KOPT-K1 (cell line): ENCODE data around the gene MSRB3.

ENCODE experiments used
- H3K27ac ChIP-seq: fragments of 200-600 bp; sonication (generic); 2 replicates; pipeline ENCODE4 v1.5.1; 2016; ENCODE audit warnings: antibody characterized with exemption, mild to moderate bottlenecking, low read depth, low read length; ENCODE audit not compliant: poor library complexity, severe bottlenecking
- H3K36me3 ChIP-seq: fragments of 200-600 bp; sonication (generic); 2 replicates; pipeline ENCODE4 v1.5.1; 2017; ENCODE audit warnings: antibody characterized with exemption, mild to moderate bottlenecking, low read length, moderate library complexity; ENCODE audit not compliant: insufficient read depth
- H3K9me3 ChIP-seq: fragments of 200-600 bp; sonication (generic); 2 replicates; pipeline ENCODE4 v1.5.1; 2017; ENCODE audit warnings: antibody characterized with exemption, low read length, mild to moderate bottlenecking; ENCODE audit not compliant: insufficient read depth, poor library complexity, severe bottlenecking

Gene MSRB3

DNA sequence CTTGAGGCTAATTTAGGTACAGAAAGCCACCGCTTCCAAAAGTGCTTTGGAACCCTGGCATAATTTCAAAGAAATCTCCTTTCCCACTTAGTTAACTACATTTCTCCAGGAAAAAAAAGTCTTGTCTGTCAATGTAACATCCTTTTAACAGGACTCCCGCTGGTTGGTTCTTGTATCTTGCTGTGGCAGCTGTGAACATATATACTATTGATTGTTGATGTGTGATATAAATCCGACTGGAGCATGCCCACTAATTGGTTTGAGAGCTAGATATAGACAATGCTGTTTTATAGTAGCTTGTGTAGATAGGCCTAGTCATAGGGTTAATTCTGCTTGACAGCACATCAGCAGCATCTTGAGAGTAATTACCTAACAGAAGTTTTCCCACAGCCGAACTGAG, 89.6 kb downstream of the MSRB3 start:
- H3K27ac ChIP-seq = no peak overlapping the region
- no peaks in the 10 kb centered on the region for H3K9me3 ChIP-seq
- no peaks in the 10 kb centered on the region for H3K36me3 ChIP-seq

DNA sequence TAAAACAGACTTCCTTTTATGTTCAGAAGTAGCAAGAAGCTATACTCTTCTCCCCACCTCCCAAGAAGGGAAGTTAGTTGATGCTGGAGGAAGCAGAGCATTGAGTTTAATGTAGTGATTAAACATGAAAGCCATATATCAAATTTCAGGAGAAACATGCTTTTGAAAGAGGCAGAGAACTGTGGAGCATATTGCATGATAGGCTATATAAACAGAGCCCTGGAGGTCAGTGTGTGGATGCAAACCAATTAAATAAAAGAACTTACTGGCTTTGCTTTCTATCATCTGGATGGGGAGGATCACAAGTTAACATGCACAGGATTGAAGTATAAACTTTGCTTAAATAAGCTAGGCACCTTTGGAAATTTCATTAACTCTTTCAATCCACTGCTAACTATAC, 94.1 kb downstream of the MSRB3 start:
- Histone ChIP-seq H3K9me3 (no peaks in the 10 kb centered on the region), H3K27ac (no peak overlapping the region), H3K36me3 (no peaks in the 10 kb centered on the region)

DNA sequence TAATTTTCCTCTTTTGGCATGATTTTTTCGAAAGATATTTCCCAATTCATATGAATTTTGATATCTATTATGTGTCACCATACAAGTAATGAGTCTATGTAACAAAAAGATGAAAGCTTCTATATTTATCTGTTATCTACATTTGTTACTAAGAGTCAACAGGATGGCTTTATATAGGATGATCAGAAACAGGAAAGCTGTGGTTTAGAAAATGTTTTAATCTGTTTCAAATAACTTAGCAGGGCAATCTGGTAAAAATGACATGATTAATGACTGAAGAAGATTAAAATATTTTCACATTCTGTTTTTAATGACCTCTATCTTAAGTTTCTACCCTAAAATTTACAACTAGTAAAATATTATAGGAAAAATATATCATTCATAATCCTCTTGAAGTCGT, 105.8 kb downstream of the MSRB3 start:
- Histone ChIP-seq H3K36me3 (no peaks in the 10 kb centered on the region), H3K27ac (no peak overlapping the region)

DNA sequence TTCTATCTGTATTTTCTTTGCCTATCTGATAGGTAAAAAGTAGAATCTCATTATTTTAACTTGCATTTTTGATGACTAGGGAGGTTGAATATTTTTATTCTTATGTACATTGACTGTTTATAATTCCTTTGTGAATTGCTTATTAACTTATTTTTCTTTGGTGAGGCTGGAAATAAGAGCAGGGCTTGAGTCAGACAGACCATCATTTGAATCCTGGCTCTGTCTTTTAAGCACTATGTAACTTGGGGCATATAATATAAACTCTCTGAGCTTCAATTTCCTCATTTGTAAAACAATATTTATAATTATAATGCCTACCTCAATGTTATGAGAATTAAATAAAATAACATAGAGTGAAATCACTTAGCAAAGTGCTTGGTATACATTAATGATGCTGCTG, 108.9 kb downstream of the MSRB3 start:
- no peak overlapping the region for H3K27ac ChIP-seq
- no peaks in the 10 kb centered on the region for H3K9me3 ChIP-seq
- no peaks in the 10 kb centered on the region for H3K36me3 ChIP-seq

More for the DNA sequence above, 105.8 kb downstream of the MSRB3 start:
- no peaks in the 10 kb centered on the region for H3K9me3 ChIP-seq

DNA sequence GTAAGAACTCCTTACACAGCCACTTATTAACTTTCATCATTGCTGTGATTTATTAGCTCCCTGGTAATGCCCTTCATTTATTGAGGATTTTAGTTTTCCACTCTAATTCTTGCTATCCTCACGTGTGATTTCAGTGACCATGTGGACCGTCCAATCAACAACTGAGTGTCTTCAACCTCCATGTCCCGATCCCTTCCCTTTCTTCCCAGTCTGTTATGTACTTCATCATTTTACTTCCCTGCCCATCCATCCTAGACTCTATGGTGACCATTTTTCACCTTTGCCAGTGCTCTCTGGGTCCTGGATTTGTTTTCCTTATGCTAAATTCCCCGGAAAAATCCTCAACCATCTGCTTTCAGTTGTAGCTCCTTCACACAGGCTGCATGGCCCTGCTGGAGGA, 111.0 kb downstream of the MSRB3 start:
- peaks cover 3% of the 10 kb centered on the region for H3K9me3 ChIP-seq
- no peaks in the 10 kb centered on the region for H3K36me3 ChIP-seq
- no peak overlapping the region for H3K27ac ChIP-seq

DNA sequence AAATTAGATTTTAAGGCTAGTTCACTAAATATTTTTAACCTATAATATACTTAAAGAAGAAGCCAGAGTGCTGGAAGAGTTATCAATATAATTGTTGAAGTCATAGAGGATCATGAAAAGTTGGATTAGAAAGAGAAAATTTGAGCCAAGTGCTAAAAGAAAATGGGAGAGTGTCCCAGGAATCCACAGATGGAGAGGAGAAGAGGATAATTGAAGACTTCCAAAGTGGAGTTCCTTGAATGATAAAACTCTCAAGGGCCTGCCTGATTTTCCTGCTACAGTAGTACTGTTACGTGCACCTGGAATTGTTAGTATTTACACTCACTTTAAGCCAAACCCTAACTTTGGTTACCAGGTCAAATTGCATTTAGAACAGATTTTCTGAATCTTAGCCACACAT, 113.2 kb downstream of the MSRB3 start:
- Histone ChIP-seq H3K9me3 (peaks cover 10% of the 10 kb centered on the region), H3K36me3 (no peaks in the 10 kb centered on the region), H3K27ac (no peak overlapping the region)

DNA sequence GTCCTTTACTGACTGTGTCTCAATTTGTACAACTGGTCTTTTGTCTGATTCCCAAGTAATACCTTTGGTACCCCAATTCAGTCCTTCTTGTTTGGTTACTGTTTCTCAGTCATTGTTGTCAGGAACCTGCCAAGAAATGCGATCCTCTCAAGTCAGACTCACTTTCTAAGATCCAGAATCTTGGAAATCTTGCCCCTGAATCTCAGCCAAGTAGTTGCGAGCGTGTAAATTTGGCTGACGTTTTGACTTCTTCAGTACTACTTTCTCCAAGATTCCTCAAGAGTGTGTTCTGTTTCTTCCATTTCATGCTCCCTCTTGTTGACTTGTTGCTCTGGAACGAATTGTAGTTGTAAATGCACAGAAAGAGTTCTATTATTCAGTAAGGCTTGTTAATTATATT, 114.0 kb downstream of the MSRB3 start:
- H3K36me3 ChIP-seq = no peaks in the 10 kb centered on the region
- peaks cover 10% of the 10 kb centered on the region for H3K9me3 ChIP-seq
- no peak overlapping the region for H3K27ac ChIP-seq

DNA sequence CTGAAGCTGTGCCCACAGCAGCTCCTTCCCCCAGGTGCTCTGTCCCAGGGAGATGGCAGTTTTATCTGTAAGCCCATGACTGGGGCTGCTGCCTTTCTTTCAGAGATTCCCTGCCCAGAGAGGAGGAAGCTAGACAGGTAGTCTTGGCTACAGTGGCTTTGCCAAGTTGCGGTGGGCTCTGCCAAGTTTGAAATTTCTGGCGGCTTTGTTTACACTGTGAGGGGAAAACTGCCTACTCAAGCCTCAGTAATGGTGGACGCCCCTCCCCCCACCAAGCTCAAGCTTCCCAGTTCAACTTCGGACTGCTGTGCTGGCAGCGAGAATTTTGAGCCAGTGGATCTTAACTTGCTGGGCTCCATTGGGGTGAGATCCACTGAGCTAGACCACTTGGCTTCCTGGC, 124.7 kb downstream of the MSRB3 start:
- Histone ChIP-seq H3K9me3 (no peaks in the 10 kb centered on the region), H3K36me3 (no peaks in the 10 kb centered on the region), H3K27ac (no peak overlapping the region)

DNA sequence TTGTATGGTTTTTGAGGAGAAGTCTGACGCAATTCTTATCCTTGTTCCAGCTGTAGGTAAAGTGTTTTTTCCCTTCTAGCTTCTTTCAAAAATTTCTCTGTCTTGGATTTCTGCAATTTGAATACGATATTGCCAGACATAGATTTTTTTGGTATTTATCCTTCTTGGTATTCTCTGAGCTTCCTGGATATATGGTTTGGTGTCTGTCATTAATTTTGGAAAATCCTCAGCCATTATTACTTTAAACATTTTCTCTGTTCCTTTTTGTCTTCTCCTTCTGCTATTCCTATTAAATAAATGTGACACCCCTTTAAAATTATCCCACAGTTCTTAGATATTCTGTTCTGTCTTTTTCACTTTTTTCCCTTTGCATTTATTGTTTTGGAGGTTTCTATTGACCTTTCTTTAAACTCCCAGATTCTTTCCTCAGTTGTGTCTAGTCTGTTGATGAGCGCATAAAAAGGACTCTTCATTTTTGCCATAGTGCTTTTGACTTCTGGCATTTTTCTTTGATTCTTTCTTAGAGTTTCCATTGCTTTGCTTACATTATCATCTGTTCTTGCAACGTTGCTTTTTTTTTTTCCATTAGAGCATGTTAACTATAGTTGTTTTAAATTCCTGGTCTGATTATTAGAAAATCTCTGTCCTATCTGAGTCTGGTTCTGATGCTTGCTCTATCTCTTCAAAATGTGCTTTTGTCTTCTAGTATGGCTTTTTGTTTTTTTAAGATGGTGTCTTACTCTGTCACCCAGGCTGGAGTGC, 129.1 kb downstream of the MSRB3 start:
- H3K36me3 ChIP-seq = no peaks in the 10 kb centered on the region
- H3K9me3 ChIP-seq = no peaks in the 10 kb centered on the region
- H3K27ac ChIP-seq = no peak overlapping the region

DNA sequence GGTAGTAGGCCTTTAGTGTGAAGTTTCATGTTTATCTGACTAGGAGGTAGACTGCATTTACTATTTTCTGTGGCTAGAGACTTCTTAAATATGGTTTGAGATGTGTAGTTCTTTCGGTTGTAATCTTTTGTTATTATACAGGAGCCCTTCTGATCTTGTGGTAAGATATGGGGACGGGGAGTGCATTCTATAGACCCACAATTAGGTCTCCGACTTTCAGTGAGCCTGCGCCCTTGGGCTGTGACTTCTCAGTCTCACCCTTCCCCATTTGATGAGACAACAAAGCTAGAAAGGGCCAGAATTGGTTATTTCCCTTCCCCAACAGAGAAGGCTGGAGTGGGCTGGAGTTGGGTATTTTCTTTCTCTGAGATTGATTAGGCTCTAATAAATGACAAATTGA, 130.0 kb downstream of the MSRB3 start:
- Histone ChIP-seq H3K9me3 (no peaks in the 10 kb centered on the region), H3K36me3 (no peaks in the 10 kb centered on the region), H3K27ac (no peak overlapping the region)

DNA sequence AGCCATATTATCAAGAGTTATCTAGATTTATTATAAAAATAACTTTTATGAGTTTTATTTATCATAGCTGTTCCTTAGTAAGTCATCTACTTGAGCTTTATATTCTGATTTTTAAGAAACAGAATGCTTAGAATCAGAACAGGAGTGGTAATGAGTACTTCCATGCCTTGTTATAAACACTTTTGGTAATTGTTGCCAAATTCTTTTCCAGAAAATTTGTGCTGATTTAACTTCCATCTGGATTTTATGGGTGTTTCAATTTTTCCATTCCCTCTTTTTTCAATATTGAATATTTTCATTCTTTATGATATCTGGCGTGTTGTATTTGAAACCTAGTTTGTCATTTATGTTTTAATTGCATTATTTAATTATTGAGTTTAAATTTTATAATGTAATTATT, 131.2 kb downstream of the MSRB3 start:
- Histone ChIP-seq H3K27ac (no peak overlapping the region), H3K36me3 (no peaks in the 10 kb centered on the region), H3K9me3 (no peaks in the 10 kb centered on the region)

DNA sequence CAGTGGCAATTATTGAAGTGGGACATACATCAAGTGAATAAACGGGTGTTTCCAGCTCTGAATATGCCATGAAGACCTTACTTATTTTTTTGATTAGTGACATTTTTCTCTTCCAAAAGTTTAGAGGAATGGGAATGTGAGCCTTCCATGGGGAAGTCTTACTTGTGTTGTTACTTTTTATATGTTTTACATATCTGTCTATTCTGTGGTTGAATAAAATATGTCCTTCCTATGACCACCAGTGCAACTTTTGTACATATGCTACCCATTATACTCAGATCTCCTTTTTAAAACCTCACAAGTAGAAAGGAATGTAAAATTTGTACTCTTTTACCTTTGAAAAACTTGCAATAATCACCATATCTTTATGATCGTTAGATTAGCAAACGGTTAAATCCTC, 132.7 kb downstream of the MSRB3 start:
- no peak overlapping the region for H3K27ac ChIP-seq
- H3K36me3 ChIP-seq = no peaks in the 10 kb centered on the region
- no peaks in the 10 kb centered on the region for H3K9me3 ChIP-seq

DNA sequence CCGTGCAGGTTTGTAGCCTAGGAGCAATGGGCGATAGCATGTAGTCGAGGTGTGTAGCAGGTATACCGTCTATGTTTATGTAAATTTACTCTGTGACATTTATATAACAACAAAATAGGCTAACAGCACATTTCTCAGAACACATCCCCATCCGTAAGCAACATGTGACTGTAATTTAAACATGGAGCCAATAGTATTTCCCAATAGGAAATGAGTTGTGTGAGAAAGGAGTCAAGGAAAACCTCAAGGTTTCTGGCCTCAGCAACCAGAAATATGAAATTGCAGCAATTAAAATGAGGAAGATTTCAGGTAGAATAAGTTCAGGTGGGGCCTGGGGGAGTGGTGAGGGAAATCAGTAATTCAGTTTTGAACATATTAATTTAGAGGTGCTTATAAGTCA, 136.0 kb downstream of the MSRB3 start:
- no peak overlapping the region for H3K27ac ChIP-seq

DNA sequence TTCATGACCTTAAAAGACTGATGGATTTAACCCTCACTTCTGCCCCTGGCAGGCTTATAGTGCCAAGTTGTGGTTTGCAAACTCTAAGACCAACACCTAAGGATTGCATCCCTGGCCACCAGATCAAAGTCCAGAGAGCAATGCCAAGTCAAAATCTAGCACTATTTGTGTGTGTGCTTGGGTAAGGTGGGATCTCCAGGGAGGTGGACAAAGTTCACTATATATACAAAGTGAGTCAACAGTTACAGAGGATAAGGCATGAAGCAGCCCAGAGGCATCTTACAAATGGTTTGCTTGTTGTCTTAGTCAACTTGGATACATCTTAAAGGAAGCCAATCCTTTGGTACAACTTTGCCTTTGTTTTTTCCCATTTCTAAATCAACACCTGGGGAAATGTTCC, 137.3 kb downstream of the MSRB3 start:
- Histone ChIP-seq H3K9me3 (peaks cover 4% of the 10 kb centered on the region), H3K36me3 (no peaks in the 10 kb centered on the region), H3K27ac (no peak overlapping the region)

More for the DNA sequence above, 136.0 kb downstream of the MSRB3 start:
- no peaks in the 10 kb centered on the region for H3K9me3 ChIP-seq
- no peaks in the 10 kb centered on the region for H3K36me3 ChIP-seq

DNA sequence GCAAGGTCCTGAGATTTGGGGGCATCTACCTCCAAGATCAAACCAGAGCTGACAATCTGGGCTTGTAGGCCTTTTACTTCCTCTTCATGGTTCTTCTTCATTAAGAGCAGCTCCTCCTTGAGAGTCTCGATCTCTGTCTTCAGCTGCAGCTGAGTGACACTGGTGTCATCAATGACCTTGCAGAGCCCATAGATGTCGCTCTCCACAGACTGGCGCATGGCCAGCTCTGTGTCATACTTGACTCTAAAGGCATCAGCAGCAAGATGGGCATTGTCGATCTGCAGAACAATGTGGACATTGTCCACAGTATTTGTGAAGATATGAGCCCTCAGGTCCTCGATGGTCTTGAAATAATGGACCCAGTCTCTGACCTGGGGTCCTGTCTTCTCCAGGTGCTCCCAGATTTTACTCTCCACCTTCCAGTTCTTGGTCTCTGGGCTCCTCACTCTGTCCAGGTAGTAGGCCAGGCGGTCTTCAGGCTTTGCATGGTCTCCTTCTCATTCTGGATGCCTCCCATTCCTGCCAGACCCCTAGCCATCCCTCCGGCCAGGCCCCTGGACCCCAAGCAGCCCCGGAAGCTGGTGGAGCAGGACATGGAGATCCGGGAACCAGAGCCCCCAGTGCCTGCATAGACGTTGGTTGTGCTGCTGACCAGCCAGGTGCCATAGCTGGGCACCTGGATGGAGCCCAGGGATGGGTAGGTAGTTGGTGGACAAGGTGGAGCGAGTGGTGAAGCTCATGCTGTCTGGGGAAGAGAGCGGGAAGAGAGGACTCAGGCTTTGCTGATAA, 141.0 kb downstream of the MSRB3 start:
- no peak overlapping the region for H3K27ac ChIP-seq
- H3K9me3 ChIP-seq = peaks cover 15% of the 10 kb centered on the region
- H3K36me3 ChIP-seq = no peaks in the 10 kb centered on the region

DNA sequence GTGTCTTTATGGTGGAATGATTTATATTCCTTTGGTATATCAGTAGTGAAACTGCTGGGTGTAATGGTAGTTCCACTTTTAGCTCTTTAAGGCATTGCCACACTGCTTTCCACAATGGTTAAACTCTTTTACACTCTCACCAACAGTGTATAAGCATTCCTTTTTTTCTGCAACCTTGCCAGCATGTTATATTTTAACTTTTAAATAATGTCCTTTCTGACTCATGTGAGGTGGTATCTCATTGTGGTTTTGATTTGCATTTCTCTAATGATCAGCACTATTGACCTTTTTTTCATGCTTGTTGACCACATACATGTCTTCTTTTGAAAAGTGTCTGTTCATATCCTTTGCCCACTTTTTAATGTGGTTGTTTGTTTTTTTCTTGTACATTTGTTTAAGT, 142.5 kb downstream of the MSRB3 start:
- Histone ChIP-seq H3K27ac (no peak overlapping the region), H3K36me3 (no peaks in the 10 kb centered on the region), H3K9me3 (peaks cover 15% of the 10 kb centered on the region)
